SK-N-SH (cell line): Measurements from ENCODE around the gene ISG20.

Experiments
- CTCF ChIP-seq: fragments of 200-600 bp; sonication (generic); IDR thresholded peaks from 2 replicates; pipeline ENCODE4 v1.6.1; 2017; ENCODE audit warnings: antibody characterized with exemption, mild to moderate bottlenecking, moderate library complexity
- EP300 ChIP-seq, 2 experiments: IDR thresholded peaks; 2 replicates each; pipeline versions ENCODE4 v1.4.0 to v1.6.1; 2012; ENCODE audit warnings: borderline replicate concordance in 1 of 2, low read depth in 1 of 2, low read length in 1 of 2
- FOXM1 ChIP-seq: IDR thresholded peaks from 2 replicates; pipeline ENCODE4 v1.4.0; 2012; ENCODE audit warnings: low read depth, mild to moderate bottlenecking
- IRF3 ChIP-seq: fragments of 150-350 bp; IDR thresholded peaks from 2 replicates; pipeline ENCODE4 v1.6.1; 2016; ENCODE audit warnings: mild to moderate bottlenecking, low read depth, low read length
- MAX ChIP-seq: IDR thresholded peaks from 2 replicates; pipeline ENCODE4 v1.4.0; 2012; ENCODE audit warnings: low read depth
- RAD21 ChIP-seq: IDR thresholded peaks from 2 replicates; pipeline ENCODE4 v1.6.1; 2012; ENCODE audit warnings: mild to moderate bottlenecking, low read length
- REST ChIP-seq: IDR thresholded peaks from 2 replicates; pipeline ENCODE4 v1.6.1; 2012; ENCODE audit warnings: mild to moderate bottlenecking, low read depth, low read length, moderate library complexity
- SIN3A ChIP-seq: IDR thresholded peaks from 2 replicates; pipeline ENCODE4 v1.6.1; 2012; ENCODE audit warnings: low read depth, mild to moderate bottlenecking, low read length, moderate library complexity, borderline replicate concordance
- TAF1 ChIP-seq: IDR thresholded peaks from 2 replicates; pipeline ENCODE4 v1.6.1; 2012; ENCODE audit warnings: low read depth, mild to moderate bottlenecking, low read length, moderate library complexity, borderline replicate concordance
- TEAD4 ChIP-seq: IDR thresholded peaks from 2 replicates; pipeline ENCODE4 v1.4.0; 2012; ENCODE audit warnings: mild to moderate bottlenecking, borderline replicate concordance; ENCODE audit not compliant: insufficient read depth
- USF1 ChIP-seq: IDR thresholded peaks from 2 replicates; pipeline ENCODE4 v1.4.0; 2012; ENCODE audit warnings: low read depth, borderline replicate concordance

GRCh38 chr15:88615303-88616107 lies 23.3 kb upstream of the ISG20 start:
- TF ChIP-seq CTCF (no peak), IRF3 (no peak), RAD21 (no peak), MAX (no peak), SIN3A (no peak), USF1 (no peak), REST (no peak), TAF1 (no peak), FOXM1 (no peak), TEAD4 (no peak), EP300 (IDR thresholded peaks at IDR 0.05; ENCODE audit: borderline replicate concordance in 1 of 2, low read depth in 1 of 2, low read length in 1 of 2) (no peak)
